Glomerular visceral epithelial cell (primary cell): ENCODE data around the gene CD244.
"Not testable (repeated sequence)": the region's sequence is repeated elsewhere in the genome, so short reads cannot be mapped to it uniquely, and the experiment has no call there.

ENCODE experiments used
- DNase-seq: peaks from one replicate; pipeline ENCODE4 v3.0.0-alpha.2; 2016; ENCODE audit errors: extremely low spot score

The CD244 gene

GRCh38 chr1:160811147-160811546 lies 51.5 kb downstream of the CD244 start:
- no peak for DNase-seq

GRCh38 chr1:160810486-160810885 lies 52.2 kb downstream of the CD244 start:
- DNase-seq = no peak

GRCh38 chr1:160808289-160808688 lies 54.4 kb downstream of the CD244 start:
- no peak for DNase-seq

GRCh38 chr1:160807738-160808137 lies 54.9 kb downstream of the CD244 start:
- DNase-seq = no peak

GRCh38 chr1:160807247-160807646 lies 55.4 kb downstream of the CD244 start:
- no peak for DNase-seq

GRCh38 chr1:160806784-160807183 lies 55.9 kb downstream of the CD244 start:
- no peak for DNase-seq

- no peak for DNase-seq
Measured at GRCh38 chr1:160806109-160806665, 56.5 kb downstream of the CD244 start.

- DNase-seq = no peak
Measured at GRCh38 chr1:160801836-160802580, 60.7 kb downstream of the CD244 start.

GRCh38 chr1:160800645-160801408 lies 61.9 kb downstream of the CD244 start:
- no peak for DNase-seq

GRCh38 chr1:160800142-160800541 lies 62.5 kb downstream of the CD244 start:
- DNase-seq = no peak

- no peak for DNase-seq
Measured at GRCh38 chr1:160799641-160800040, 63.0 kb downstream of the CD244 start.

- no peak for DNase-seq
Measured at GRCh38 chr1:160798439-160798838, 64.2 kb downstream of the CD244 start.

- DNase-seq = no peak
Measured at GRCh38 chr1:160797861-160798273, 64.8 kb downstream of the CD244 start.

GRCh38 chr1:160797271-160797709 lies 65.4 kb downstream of the CD244 start:
- DNase-seq = no peak

GRCh38 chr1:160795951-160796383 lies 66.7 kb downstream of the CD244 start, which contains the start of gene LY9:
Gene LY9, plus strand, starts transcription at chr1:160796174. Its CDS starts 14 bp downstream, at chr1:160796188.
- DNase-seq = no peak

- no peak for DNase-seq
Measured at GRCh38 chr1:160794376-160794775, 68.3 kb downstream of the CD244 start.

GRCh38 chr1:160789702-160790611 lies 72.7 kb downstream of the CD244 start:
- DNase-seq = no peak

- DNase-seq = no peak
Measured at GRCh38 chr1:160789051-160789701, 73.5 kb downstream of the CD244 start.

- DNase-seq = not testable (repeated sequence)
Measured at GRCh38 chr1:160782988-160783765, 79.5 kb downstream of the CD244 start.
